Epidermal melanocyte (primary cell): ENCODE data around the gene ERBB3.
"Not testable (repeated sequence)": the region's sequence is repeated elsewhere in the genome, so short reads cannot be mapped to it uniquely, and the experiment has no call there.

Experiments used
- DNase-seq: peaks from one replicate; pipeline ENCODE4 v3.0.0; 2011; ENCODE audit warnings: low spot score; ENCODE audit not compliant: insufficient read length

ERBB3 gene

GRCh38 chr12:56110571-56110970 lies 30.6 kb downstream of the ERBB3 start:
- no peak for DNase-seq

- DNase-seq = no peak
These were observed 34.1 kb downstream of the ERBB3 start for GRCh38 chr12:56114084-56114483.

GRCh38 chr12:56115329-56115728 lies 35.4 kb downstream of the ERBB3 start:
- no peak for DNase-seq

DNA sequence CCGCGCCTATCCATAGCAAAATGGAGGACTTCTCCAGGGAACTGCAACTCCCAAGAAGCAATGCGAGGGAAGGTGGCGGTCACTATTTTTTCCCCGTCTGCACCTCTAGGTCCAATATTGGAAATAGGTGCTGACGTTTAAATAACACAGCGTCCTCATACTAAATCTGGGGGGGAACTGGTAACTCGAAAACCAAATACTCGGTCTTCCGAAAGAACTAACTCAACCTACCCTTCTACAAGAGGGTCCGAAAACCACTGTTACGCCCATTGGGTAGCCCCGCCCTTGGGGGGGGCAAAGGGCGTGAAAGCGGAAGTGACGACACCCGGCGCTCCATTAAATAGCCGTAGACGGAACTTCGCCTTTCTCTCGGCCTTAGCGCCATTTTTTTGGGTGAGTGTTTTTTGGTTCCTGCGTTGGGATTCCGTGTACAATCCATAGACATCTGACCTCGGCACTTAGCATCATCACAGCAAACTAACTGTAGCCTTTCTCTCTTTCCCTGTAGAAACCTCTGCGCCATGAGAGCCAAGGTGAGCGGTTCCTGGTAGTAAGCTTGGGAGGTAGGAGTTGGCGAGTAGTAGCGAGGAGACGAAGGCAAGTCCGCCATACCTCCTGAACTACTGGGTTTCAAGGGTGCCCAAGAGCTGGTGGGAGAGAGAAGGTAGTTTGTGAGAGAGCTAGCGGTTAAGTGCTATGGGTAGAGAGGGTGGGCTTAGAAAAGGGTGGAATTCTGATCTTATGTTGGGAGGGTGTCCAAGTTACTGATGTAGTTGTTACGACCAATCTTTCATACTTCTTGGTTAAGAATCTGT lies 36.5 kb downstream of the ERBB3 start, which contains the start of gene RPL41:
Gene RPL41 (plus strand): TSS at position 367 of the 815 bp plus-strand sequence.
- peak; percentile 52 for DNase-seq

DNA sequence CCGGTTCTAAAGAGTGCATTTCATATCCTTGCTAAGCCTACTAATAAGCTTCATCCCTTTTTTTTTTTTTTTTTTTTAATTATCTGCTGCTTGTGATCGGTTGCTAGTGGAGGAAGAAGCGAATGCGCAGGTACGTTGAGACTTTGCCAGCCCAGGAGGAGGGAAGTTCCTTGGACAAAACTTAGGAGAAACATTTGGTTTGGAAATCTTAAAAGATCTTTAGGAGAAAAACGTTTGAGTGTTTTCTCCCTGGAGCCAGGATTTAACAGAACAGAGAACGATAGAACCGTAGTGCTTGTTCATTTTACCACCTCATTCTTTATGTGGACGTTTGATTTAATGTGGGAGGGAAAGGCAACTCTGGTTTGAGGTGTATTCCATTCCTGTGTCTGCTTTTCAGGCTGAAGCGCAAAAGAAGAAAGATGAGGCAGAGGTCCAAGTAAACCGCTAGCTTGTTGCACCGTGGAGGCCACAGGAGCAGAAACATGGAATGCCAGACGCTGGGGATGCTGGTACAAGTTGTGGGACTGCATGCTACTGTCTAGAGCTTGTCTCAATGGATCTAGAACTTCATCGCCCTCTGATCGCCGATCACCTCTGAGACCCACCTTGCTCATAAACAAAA lies 37.2 kb downstream of the ERBB3 start:
- DNase-seq = not testable (repeated sequence)

DNA sequence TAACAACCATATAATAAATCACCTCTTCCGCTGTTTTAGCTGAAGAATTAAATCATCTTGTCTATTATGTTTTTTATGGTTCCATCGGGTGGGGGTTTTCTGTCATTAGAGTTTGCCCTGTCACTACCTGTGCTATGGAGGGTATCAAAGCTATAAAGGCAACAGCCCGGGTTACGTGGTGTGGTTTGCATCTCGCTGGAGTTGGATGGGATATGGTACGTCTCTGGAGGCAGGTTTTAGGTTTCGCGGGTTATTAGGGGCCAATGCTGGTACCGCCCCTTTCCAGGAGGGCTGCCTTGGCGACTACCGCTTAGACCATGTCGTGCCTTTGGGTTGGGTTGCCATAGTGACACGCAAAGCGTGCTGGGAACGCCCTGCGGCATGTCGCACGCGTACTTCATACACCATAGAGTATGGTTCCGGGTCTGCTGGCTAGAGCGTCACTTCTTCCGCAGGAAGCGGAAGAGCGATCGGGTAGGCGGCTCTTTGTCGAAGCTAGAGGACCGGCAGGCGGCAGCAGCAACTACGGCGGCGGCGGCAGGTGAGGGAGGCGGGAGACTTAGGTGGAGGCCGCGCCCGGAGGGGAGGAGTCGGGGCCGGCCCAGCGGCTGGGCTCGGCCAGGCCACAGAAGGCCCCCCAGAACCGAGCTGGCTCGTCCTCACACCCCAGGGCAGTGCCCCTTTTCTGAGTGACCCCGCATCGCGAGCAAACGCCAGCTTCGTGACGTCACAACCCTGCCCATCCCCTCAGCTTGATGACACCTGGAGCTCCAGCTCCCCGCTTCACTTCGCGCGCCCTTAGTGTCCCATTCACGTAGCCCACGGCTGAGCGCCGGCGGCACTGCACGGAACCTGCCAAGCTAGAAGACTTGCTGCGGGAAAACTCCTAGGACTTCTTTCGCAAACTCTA lies 38.1 kb downstream of the ERBB3 start, which contains the start of gene ZC3H10:
Gene ZC3H10 (plus strand): TSS at position 489 of the 910 bp plus-strand sequence. CDS start 2,297 bp downstream, outside the sequence.
- peak; percentile 75 for DNase-seq

- DNase-seq = no peak
These were observed 38.9 kb downstream of the ERBB3 start for GRCh38 chr12:56118688-56119357.

- DNase-seq = peak; percentile 95
These were observed 39.4 kb downstream of the ERBB3 start for GRCh38 chr12:56119361-56119796.

DNA sequence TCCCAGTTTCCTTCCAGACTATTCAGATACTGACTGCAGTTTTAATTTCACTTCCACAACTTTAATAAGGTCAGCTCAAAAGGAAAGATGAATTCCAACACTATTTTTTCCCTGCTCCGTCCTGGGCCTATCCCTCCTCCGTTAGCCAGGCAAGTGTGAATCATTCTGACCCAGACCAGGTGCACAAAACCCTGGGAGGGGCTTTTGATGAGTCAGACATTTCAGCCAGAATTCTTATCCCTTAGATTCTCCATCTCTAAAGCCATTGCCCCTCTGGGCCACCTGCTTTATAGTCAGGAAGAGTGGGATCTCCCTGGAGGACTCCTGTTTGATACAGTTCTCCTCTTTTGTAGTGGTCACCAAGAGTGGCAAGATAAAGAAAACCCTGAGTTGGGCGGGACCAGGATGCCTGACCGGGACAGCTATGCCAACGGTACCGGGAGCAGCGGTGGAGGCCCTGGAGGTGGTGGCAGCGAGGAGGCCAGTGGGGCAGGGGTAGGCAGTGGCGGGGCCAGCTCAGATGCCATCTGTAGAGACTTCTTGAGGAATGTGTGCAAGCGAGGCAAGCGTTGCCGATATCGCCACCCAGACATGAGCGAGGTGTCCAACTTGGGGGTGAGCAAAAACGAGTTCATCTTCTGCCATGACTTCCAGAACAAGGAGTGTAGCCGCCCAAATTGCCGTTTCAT lies 40.3 kb downstream of the ERBB3 start:
- DNase-seq = no peak

GRCh38 chr12:56121204-56121870 lies 41.4 kb downstream of the ERBB3 start:
- DNase-seq = no peak

DNA sequence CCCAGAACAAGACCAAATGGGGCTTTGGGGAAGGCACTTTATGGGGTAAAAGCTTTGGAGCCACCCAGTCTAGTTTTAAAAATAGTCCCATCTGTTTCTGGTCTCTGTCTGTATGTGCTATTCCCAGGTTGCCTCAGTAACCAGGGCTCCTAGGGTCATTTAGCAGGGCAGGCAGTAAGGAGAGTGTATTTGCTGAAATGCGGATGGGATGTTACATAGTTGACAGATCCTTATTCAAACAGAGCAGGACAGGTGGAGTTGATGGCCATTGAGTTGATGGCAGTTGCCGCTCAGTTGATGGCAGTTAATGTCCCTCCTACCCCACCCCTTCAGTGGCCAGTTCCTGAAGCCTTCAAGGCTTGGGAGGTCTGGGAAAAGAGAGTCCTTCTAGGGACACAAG lies 42.7 kb downstream of the ERBB3 start:
- DNase-seq = no peak

DNA sequence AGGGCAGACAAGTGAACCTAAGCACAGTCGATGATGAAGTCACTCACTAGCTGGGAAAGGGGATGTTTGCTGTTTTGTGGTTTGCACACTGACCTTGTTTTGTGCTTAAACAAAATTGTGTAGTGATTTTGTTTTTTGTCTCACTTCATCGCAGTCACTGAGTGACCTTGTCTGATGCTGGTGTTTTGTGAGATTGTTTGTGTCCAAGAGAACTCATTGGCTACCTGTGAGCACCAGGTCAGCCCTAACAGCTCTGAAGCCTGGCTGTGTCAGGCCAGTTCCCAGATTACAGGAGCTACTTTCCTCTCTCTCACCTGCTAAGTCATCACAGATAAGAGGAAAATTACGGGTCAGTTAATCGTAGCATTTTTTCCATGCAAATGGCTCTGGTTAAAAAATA lies 44.2 kb downstream of the ERBB3 start:
- no peak for DNase-seq

- no peak for DNase-seq
These were observed 46.8 kb downstream of the ERBB3 start for GRCh38 chr12:56126732-56127239.

DNA sequence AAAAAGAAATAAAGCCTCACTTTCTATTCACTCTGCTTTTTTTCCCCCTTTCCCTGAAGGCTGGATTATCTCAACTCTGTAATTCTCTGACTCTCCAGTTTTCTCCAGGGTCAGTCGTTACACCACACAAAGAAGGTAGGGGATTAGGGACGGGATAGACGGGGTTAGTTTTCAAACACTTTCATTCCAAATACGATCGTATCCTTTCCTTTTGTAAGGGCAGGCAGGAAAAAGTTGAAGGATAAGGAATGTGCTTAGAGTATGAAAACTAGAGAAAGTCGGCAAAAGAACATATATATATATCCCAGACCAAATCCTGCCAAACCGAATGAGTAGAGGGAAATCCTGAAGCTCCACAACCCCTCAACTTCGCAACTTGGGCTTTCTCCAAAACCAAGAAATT lies 47.5 kb downstream of the ERBB3 start:
- DNase-seq = no peak

DNA sequence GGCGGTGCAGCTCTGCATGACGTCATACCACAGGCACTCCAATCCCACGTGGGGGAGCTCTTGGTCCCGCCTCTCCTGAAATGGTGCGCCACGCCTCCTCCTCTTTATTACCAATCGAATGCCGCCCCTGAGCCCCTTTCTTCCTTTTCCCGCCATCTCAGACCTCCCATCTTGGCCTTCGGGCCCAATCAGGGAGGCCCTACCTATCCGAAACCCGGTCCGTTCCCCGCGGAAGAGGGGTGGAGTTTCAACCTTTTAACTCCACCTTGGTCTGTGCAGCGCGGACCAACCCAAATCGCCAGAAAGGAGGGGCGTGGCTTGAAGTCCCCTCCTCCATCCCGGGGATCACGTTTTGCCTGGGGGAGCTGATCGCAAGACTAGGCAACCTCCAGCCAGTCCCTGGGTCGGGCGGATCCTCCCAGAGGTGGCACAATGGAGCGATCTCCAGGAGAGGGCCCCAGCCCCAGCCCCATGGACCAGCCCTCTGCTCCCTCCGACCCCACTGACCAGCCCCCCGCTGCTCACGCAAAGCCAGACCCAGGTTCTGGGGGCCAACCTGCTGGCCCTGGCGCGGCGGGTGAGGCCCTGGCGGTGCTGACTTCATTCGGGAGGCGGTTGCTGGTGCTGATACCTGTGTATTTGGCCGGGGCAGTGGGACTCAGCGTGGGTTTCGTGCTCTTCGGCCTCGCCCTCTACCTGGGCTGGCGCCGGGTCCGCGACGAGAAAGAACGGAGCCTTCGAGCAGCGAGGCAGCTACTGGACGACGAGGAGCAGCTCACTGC lies 48.1 kb downstream of the ERBB3 start, which contains the start of gene ESYT1:
Gene ESYT1 (plus strand): TSS at position 380 of the 782 bp plus-strand sequence. CDS start 53 bp downstream, at position 433.
- peak; percentile 96 for DNase-seq

DNA sequence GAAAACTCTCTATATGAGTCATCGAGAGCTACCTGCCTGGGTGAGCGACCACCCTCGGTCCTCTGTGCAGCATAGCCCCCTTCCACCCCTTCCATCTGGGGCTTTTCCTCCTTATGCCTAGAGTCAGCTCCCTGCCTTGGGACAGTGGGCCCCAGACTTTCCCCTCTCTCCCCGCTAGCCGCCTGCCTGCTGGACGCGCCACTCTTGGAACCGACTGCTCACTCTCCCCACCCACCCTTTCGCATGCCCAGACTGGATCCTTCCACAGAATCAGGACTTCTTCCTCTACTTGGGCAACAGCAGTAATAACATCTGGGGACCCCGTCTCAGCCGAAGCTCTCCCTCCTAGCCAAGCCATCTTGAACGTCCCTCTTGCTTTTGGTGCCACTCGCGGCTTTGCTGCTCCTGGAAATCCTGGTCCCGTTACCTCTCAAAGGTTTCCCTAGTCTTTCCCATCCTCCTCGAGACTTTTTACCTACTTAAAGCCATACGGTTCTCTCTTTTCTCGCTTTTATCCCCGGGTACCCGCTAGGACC lies 48.8 kb downstream of the ERBB3 start:
- DNase-seq = no peak

DNA sequence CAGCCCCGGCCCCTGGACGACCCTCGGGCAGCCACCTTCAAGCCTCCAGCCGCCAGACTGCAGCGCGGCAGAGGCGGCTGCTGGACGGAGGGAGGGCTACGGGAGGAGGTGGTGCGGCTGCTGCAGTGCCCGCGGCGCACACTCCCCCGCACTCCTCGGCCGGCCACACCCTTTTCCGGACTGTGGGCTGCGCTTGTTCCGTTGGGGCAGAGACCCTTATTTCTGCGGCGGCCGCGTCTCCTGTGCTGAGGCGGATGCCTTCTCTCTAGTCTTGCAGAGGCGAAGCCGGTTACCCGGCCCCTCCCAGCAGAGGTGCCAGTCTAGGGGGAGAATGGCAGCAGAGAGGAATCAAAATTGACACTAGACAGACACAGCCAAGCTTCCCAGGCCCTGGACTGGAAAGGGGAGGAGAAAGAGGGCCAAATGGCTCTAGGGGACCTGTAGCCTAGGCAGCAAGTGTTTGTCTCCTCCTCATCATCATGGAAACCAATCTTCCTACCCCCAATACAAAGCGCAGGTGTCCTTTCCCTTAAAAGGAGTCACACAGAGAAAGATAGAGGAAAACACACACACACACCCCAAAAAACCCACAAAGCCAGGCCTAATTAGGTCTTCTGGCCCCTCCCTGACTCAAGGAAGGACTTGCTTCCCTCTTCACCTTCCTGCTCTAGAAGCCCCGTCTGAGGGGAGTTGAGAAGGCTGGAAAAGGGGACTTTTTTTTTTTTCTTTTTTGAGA lies 49.4 kb downstream of the ERBB3 start:
- DNase-seq = no peak
